ENCODE measurements around the gene SH3RF1. TPM values are rescaled to one million over a fixed set of nuclear protein-coding genes. Genes with fewer than 3 reads are reported as not detected.
"Not testable (repeated sequence)": the region's sequence is repeated elsewhere in the genome, so short reads cannot be mapped to it uniquely, and the experiment has no call there.

SH3RF1 gene
- total RNA-seq, 1 donor from 2014 or later, result 17.1 TPM

DNA sequence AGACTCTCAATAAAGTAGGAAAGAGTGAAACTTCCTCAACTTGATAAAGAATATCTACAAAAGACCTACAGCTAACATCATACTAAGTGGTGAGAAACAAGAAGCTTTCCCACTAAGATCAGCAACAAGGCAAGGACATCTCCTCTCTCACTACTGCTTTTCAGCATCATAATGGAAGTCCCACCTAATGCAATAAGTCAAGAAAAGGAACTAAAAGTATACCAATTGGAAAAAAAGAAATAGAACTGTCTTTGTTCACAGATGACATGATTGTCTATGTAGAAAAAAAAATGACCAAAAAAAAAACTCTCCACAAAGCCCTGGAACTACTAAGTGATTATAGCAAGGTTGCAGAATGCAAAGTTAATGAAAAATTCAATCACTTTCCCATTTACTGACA lies 25.1 kb upstream of the SH3RF1 start:
- Histone ChIP-seq H3K4me1 (no peaks in the 10 kb centered on the region), H3K9me3 (ENCODE audit: low read depth) (no peaks in the 10 kb centered on the region), H3K4me3 (no peak overlapping the region), H2AFZ (replicated peaks) (no peak overlapping the region), H3K27ac (no peak overlapping the region), H3F3A (ENCODE audit: low read depth) (no peaks in the 10 kb centered on the region), H3K79me2 (ENCODE audit: low read depth) (no peaks in the 10 kb centered on the region), H3K4me2 (no peak overlapping the region), H3K27me3 (no peaks in the 10 kb centered on the region), H3K36me3 (no peaks in the 10 kb centered on the region), H3K9ac (no peak overlapping the region), H4K20me1 (ENCODE audit: low read depth) (no peaks in the 10 kb centered on the region)
- TF ChIP-seq EZH2phosphoT487 (IDR thresholded peaks at IDR 0.05), result no peak
- TF ChIP-seq, protein P1, sequence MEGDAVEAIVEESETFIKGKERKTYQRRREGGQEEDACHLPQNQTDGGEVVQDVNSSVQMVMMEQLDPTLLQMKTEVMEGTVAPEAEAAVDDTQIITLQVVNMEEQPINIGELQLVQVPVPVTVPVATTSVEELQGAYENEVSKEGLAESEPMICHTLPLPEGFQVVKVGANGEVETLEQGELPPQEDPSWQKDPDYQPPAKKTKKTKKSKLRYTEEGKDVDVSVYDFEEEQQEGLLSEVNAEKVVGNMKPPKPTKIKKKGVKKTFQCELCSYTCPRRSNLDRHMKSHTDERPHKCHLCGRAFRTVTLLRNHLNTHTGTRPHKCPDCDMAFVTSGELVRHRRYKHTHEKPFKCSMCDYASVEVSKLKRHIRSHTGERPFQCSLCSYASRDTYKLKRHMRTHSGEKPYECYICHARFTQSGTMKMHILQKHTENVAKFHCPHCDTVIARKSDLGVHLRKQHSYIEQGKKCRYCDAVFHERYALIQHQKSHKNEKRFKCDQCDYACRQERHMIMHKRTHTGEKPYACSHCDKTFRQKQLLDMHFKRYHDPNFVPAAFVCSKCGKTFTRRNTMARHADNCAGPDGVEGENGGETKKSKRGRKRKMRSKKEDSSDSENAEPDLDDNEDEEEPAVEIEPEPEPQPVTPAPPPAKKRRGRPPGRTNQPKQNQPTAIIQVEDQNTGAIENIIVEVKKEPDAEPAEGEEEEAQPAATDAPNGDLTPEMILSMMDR (IDR thresholded peaks at IDR 0.05), result no peak
- TF ChIP-seq EZH2 (IDR thresholded peaks at IDR 0.05), result no peak
- no peak overlapping the region for H3K4me3 Mint-ChIP-seq
- H3K36me3 Mint-ChIP-seq, result no peaks in the 10 kb centered on the region
- H3K4me1 Mint-ChIP-seq, result no peaks in the 10 kb centered on the region
- H3K9me3 Mint-ChIP-seq, result peaks cover 3% of the 10 kb centered on the region
- no peaks in the 10 kb centered on the region for H3K27me3 Mint-ChIP-seq (ENCODE audit: insufficient read depth, low read depth)
- DNase-seq (ENCODE audit: low spot score), result no peak
- H3K27ac Mint-ChIP-seq, result no peak overlapping the region

DNA sequence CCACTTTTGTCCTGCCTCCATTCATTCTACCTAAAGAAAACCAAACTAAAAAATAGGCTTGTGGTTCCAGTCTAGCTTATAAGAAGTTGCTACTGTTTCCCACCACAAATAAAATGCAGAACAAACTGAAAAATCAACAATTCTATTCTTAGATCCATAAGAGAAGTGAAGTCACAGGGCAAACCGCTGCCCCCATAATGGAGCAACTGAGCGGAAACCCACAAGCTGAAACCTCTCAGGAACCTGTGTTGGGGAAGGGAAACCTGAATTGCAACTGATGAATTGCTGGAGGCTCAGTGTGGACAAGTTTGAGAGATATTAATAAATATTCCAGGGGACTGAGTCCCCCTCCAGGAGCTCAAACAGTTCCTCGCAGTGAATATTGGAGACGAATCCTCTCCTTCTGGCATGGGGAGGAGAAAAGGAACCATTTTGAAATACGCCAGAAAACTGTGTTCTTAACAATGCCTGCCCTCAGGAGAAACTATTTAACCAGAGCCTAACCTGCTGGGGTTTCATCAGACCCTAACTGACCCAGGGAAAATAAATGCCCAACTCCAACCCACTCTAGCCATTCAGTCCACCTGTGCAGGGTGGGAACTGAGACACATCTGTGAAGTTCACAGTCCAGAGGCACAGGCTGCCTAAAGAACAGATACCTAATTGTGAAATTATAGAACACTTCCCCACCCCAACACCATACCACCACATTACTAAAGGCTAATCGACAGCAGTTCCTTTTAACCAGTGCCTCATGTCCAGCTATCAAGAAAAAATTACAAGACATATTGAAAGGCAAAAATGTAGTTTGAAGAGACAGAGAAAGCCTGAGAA lies 22.8 kb upstream of the SH3RF1 start:
- no peak overlapping the region for H3K4me2 ChIP-seq
- no peaks in the 10 kb centered on the region for H4K20me1 ChIP-seq (ENCODE audit: low read depth)
- Mint-ChIP-seq H3K4me1 (no peaks in the 10 kb centered on the region), H3K4me3 (no peak overlapping the region), H3K36me3 (no peaks in the 10 kb centered on the region), H3K9me3 (peaks cover 3% of the 10 kb centered on the region), H3K27ac (no peak overlapping the region), H3K27me3 (ENCODE audit: insufficient read depth, low read depth) (peaks cover 2% of the 10 kb centered on the region)
- H3K36me3 ChIP-seq, result no peaks in the 10 kb centered on the region
- H3K27me3 ChIP-seq, result no peaks in the 10 kb centered on the region
- no peak overlapping the region for H3K9ac ChIP-seq
- peak overlapping the region; percentile 50 for H2AFZ ChIP-seq (replicated peaks)
- H3K27ac ChIP-seq, result no peak overlapping the region
- no peaks in the 10 kb centered on the region for H3F3A ChIP-seq (ENCODE audit: low read depth)
- H3K79me2 ChIP-seq (ENCODE audit: low read depth), result no peaks in the 10 kb centered on the region
- H3K4me1 ChIP-seq, result no peaks in the 10 kb centered on the region
- no peak overlapping the region for H3K4me3 ChIP-seq
- no peak for DNase-seq (ENCODE audit: low spot score)
- TF ChIP-seq, protein P1 (IDR thresholded peaks at IDR 0.05), result no peak
- H3K9me3 ChIP-seq (ENCODE audit: low read depth), result no peaks in the 10 kb centered on the region

DNA sequence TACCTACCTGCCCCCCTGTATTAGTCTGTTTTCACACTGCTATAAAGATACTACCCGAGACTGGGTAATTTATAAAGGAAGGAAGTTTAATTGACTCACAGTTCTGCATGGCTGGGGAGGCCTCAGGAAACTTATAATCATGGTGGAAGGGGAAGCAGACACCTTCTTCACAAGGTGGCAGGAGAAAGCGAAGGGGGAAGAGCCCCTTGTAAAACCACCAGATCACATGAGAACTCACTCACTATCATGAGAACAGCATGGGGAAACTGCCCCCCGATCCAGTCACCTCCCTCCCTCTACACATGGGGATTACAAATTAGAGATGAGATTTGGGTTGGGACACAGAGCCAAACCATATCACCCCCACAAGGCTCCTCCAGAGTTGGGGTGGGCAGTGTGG lies 17.2 kb upstream of the SH3RF1 start:
- not testable (repeated sequence) for H3F3A ChIP-seq (ENCODE audit: low read depth); H3K36me3 ChIP-seq; H4K20me1 ChIP-seq (ENCODE audit: low read depth); H3K4me3 ChIP-seq; H3K4me2 ChIP-seq; H3K27me3 Mint-ChIP-seq (ENCODE audit: insufficient read depth, low read depth); H3K9me3 Mint-ChIP-seq; H3K27ac Mint-ChIP-seq; H3K36me3 Mint-ChIP-seq; H3K4me1 ChIP-seq; H3K9me3 ChIP-seq (ENCODE audit: low read depth); H3K4me3 Mint-ChIP-seq; H3K79me2 ChIP-seq (ENCODE audit: low read depth); DNase-seq (ENCODE audit: low spot score); H3K4me1 Mint-ChIP-seq; H3K27ac ChIP-seq; H3K27me3 ChIP-seq; H3K9ac ChIP-seq
- H2AFZ ChIP-seq (replicated peaks), result peak overlapping the region; percentile 81

DNA sequence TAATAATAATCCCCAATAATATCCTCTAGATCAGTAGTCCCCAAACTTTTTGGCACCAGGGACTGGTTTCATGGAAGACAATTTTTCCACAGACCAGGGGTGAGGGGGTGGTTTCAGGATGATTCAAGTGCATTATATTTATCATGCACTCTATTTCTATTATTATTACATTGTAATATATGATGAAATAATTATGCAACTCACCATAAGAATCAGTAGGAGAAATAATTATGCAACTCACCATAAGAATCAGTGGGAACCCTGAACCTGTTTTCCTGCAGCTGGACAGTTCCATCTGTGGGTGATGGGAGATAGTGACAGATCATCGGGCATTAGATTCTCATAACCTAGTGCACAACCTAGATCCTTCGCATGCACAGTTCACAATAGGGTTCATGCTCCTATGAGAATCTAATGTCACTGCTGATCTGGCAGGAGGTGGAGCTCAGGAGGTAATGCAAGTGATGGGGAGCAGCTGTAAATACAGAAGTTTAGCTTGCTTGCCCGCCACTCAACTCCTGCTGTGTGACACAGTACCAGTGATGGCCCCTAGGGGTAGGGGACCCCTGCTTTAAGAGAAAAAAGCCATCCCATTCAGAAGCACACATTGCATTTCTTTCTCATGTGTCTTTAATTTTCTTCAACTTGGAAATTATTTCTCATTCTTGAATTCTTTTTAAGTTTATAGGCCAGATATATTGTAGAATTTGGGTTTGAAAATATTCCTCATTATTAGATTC lies 16.0 kb upstream of the SH3RF1 start:
- Histone ChIP-seq H3K9me3 (ENCODE audit: low read depth) (no peaks in the 10 kb centered on the region), H4K20me1 (ENCODE audit: low read depth) (no peaks in the 10 kb centered on the region), H3K4me2 (no peak overlapping the region), H3K27ac (no peak overlapping the region), H3K36me3 (no peaks in the 10 kb centered on the region), H3K27me3 (no peaks in the 10 kb centered on the region), H3K4me3 (no peak overlapping the region), H2AFZ (replicated peaks) (no peak overlapping the region), H3K9ac (no peak overlapping the region), H3K4me1 (no peaks in the 10 kb centered on the region), H3F3A (ENCODE audit: low read depth) (no peaks in the 10 kb centered on the region), H3K79me2 (ENCODE audit: low read depth) (no peaks in the 10 kb centered on the region)
- DNase-seq (ENCODE audit: low spot score), result no peak
- Mint-ChIP-seq H3K36me3 (no peaks in the 10 kb centered on the region), H3K27ac (no peak overlapping the region), H3K4me1 (no peaks in the 10 kb centered on the region), H3K9me3 (no peaks in the 10 kb centered on the region), H3K4me3 (no peak overlapping the region), H3K27me3 (ENCODE audit: insufficient read depth, low read depth) (peaks cover 2% of the 10 kb centered on the region)
- TF ChIP-seq EZH2 (IDR thresholded peaks at IDR 0.05), result no peak
- TF ChIP-seq, protein P1 (IDR thresholded peaks at IDR 0.05), result peak; percentile 24

Measured in neural progenitor cell (in vitro differentiated cells).